Measurements from ENCODE around the gene VSNL1. TPM values are rescaled to one million over a fixed set of nuclear protein-coding genes. Genes with fewer than 3 reads are reported as not detected.
A peak's percentile ranks its signal among the peaks of the same experiment; 100 is the strongest.

The VSNL1 gene
- total RNA-seq, 1 experiment from 2014 or later = 0.08 TPM

GRCh38 chr2:17648581-17648980, 108.1 kb downstream of the VSNL1 start:
- no peak for DNase-seq (ENCODE audit: low read depth, low spot score)
- in situ Hi-C loops (cut with HindIII; ENCODE audit: low pct_unique_long_range_greater_than_20kb, low sequenced_read_pairs) = no loop called here

- DNase-seq (ENCODE audit: low read depth, low spot score) = no peak
- in situ Hi-C loops (cut with HindIII; ENCODE audit: low pct_unique_long_range_greater_than_20kb, low sequenced_read_pairs) = no loop called here
Observed at GRCh38 chr2:17649026-17649425, 108.5 kb downstream of the VSNL1 start.

- DNase-seq (ENCODE audit: low read depth, low spot score) = no peak
- in situ Hi-C loops (cut with HindIII; ENCODE audit: low pct_unique_long_range_greater_than_20kb, low sequenced_read_pairs) = no loop called here
Observed at GRCh38 chr2:17652681-17653394, 112.3 kb downstream of the VSNL1 start.

- in situ Hi-C loops (cut with HindIII; ENCODE audit: low pct_unique_long_range_greater_than_20kb, low sequenced_read_pairs) = no loop called here
- DNase-seq (ENCODE audit: low read depth, low spot score) = no peak
Observed at GRCh38 chr2:17657759-17658158, 117.3 kb downstream of the VSNL1 start.

DNA sequence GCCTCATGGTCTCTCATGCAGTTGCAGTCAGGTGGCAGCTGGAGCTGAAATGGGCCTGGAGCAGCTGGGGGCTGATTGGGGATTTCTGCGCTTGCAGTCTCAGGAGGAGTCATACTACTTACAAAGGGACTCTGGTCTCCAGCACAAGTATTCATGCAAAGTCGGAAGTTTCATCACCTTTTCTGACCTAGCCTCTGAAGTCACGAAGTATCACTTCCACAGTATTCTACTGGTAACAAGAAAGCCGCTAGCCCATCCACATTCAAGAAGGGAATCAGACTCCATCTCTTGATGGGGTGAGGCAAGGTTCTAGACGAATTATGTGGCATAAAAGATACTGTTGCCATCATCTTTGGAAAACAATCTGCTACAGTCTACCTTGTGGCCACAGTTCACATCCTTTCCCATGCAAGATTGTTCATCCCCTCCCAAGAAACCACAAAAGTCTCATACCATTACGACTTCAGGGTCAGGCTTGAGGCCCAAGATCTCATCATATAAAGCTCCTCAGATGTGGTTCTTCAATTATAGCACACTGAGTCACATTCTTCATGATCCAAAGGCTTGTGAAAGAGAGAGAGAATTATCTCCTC, 117.9 kb downstream of the VSNL1 start:
- in situ Hi-C loops (cut with HindIII; ENCODE audit: low pct_unique_long_range_greater_than_20kb, low sequenced_read_pairs) = no loop called here
- no peak for DNase-seq (ENCODE audit: low read depth, low spot score)

GRCh38 chr2:17660219-17660618, 119.7 kb downstream of the VSNL1 start:
- in situ Hi-C loops (cut with HindIII; ENCODE audit: low pct_unique_long_range_greater_than_20kb, low sequenced_read_pairs) = no loop called here
- no peak for DNase-seq (ENCODE audit: low read depth, low spot score)

- in situ Hi-C loops (cut with HindIII; ENCODE audit: low pct_unique_long_range_greater_than_20kb, low sequenced_read_pairs) = no loop called here
- no peak for DNase-seq (ENCODE audit: low read depth, low spot score)
Observed at GRCh38 chr2:17661460-17661859, 121.0 kb downstream of the VSNL1 start.

- DNase-seq (ENCODE audit: low read depth, low spot score) = no peak
- in situ Hi-C loops (cut with HindIII; ENCODE audit: low pct_unique_long_range_greater_than_20kb, low sequenced_read_pairs) = no loop called here
Observed at GRCh38 chr2:17662723-17663122, 122.2 kb downstream of the VSNL1 start.

GRCh38 chr2:17664534-17664933, 124.0 kb downstream of the VSNL1 start:
- in situ Hi-C loops (cut with HindIII; ENCODE audit: low pct_unique_long_range_greater_than_20kb, low sequenced_read_pairs) = no loop called here
- DNase-seq (ENCODE audit: low read depth, low spot score) = no peak

- DNase-seq (ENCODE audit: low read depth, low spot score) = no peak
- in situ Hi-C loops (cut with HindIII; ENCODE audit: low pct_unique_long_range_greater_than_20kb, low sequenced_read_pairs) = no loop called here
Observed at GRCh38 chr2:17667898-17668297, 127.4 kb downstream of the VSNL1 start.

DNA sequence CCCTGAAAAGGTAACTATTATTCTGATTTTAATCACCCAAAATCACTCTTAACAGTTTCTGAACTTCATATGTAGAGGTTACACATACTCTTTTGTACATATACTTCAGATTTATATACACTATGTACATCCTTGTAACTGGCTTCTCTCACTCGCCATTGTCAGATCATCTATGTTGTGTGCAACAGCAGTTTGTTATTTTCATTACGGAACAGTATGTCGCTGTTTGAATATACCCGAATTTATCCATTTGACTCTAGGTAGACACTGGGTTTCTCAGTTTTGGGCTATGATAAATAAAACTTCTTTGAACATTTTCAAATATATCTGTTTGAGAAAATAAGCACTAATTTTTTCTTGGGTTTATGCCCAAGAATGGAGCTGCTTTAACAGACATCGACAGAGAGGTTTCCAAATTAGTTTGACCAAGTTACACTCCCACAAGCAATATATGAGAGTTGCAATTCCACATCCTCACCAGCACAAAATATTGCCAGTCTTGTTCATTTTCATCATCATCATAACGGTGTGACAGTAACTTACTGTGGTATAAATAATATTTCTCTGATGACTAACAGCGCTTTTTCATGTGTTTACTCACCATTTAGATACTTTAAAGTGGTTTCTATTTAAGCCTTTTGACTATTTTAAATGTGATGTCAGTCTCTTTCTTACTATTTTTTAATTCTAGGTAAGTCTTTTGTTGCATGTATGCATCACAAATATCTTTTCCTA, 132.3 kb downstream of the VSNL1 start:
- DNase-seq (ENCODE audit: low read depth, low spot score) = peak; percentile 29
- in situ Hi-C loops (cut with HindIII; ENCODE audit: low pct_unique_long_range_greater_than_20kb, low sequenced_read_pairs) = no loop called here

DNA sequence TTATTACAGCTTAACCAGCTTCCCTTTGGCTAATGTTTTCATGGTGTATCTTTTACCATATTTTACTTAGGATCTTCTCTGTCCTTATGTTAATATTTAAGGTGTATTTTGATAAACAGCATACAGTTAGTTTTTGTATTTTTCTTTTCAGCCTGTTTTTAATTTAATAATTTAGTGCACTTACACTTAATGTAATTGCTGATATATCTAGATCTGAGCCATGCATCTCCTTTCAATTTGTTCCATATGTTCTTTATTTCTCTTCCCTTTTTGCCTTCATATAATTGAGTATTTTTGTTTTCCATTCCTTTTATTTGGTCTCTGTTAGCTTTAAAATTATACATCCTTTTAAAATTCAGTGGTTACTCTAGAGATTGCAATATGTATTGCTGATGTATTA, 134.3 kb downstream of the VSNL1 start:
- no peak for DNase-seq (ENCODE audit: low read depth, low spot score)
- in situ Hi-C loops (cut with HindIII; ENCODE audit: low pct_unique_long_range_greater_than_20kb, low sequenced_read_pairs) = no loop called here

DNA sequence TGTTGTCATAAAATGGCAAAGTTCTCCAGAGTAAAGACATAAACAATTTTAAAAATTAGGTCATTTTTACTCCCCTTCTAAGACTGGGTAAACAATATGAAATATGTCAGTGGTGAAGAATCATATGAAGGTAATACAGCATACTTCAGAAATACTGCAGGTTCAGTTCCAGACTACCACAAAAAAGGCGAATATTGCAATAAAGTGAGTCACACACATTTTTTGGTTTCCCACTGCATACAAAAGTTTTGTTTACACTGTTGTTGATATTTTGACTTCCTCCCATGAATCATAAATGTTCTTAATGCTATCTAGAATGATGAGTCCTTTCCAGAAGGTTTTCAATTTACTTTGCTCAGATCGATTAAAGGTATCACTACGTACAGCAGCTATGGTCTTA, 139.6 kb downstream of the VSNL1 start:
- no peak for DNase-seq (ENCODE audit: low read depth, low spot score)
- in situ Hi-C loops (cut with HindIII; ENCODE audit: low pct_unique_long_range_greater_than_20kb, low sequenced_read_pairs) = no loop called here

- in situ Hi-C loops (cut with HindIII; ENCODE audit: low pct_unique_long_range_greater_than_20kb, low sequenced_read_pairs) = no loop called here
- DNase-seq (ENCODE audit: low read depth, low spot score) = no peak
Observed at GRCh38 chr2:17682098-17682857, 141.8 kb downstream of the VSNL1 start.

- DNase-seq (ENCODE audit: low read depth, low spot score) = no peak
- in situ Hi-C loops (cut with HindIII; ENCODE audit: low pct_unique_long_range_greater_than_20kb, low sequenced_read_pairs) = no loop called here
Observed at GRCh38 chr2:17683981-17684380, 143.5 kb downstream of the VSNL1 start.

GRCh38 chr2:17688600-17688999, 148.1 kb downstream of the VSNL1 start:
- DNase-seq (ENCODE audit: low read depth, low spot score) = no peak
- in situ Hi-C loops (cut with HindIII; ENCODE audit: low pct_unique_long_range_greater_than_20kb, low sequenced_read_pairs) = no loop called here

- no peak for DNase-seq (ENCODE audit: low read depth, low spot score)
- in situ Hi-C loops (cut with HindIII; ENCODE audit: low pct_unique_long_range_greater_than_20kb, low sequenced_read_pairs) = no loop called here
Observed at GRCh38 chr2:17689010-17689409, 148.5 kb downstream of the VSNL1 start.

DNA sequence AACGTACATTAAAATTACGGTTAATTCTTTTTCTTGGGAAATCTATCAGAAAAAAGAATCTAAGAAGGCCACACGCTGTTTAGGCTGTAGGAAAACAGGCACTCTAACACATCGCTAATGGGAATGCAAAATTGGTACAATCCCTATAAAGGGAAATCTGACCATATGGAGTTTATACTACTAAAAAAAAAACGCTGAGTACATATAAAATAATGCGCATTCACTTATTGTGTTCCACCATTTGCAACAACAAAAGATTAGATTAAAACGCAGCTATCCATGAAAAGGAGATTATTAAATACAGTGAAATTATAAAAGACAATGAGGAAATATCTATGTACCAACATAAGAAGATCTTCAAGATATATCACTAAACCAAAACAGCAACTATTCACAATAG, 150.3 kb downstream of the VSNL1 start:
- in situ Hi-C loops (cut with HindIII; ENCODE audit: low pct_unique_long_range_greater_than_20kb, low sequenced_read_pairs) = no loop called here
- no peak for DNase-seq (ENCODE audit: low read depth, low spot score)
